ENCODE measurements around the gene DOK5.
A peak's percentile ranks its signal among the peaks of the same experiment; 100 is the strongest.

Gene DOK5

DNA sequence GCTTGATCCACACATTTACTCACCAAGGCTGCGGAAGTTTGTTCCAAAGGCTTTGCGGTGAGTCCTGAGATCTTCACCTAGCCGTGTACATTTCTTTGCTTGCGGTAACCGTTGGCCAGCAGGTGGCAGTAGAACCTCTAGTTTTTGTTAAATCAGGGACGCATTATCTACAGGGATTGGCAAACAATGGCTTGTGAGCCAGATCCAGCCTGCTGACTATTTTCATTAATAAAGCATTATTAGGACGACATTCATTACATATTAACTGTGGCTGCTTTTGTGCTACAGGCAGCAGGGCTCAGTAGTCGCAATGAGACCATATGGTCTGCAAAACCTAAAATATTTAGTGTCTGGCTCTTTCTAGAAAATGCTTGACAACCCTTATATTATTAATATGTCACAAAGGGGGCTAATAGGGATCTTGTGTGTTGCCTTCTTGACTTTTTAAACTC is 174.1 kb downstream of the DOK5 start:
- no peak overlapping the region for H2AFZ ChIP-seq (ENCODE audit: low read length)
- H3K9me2 ChIP-seq (replicated peaks; ENCODE audit: low read depth, low read length) = no peaks in the 10 kb centered on the region

DNA sequence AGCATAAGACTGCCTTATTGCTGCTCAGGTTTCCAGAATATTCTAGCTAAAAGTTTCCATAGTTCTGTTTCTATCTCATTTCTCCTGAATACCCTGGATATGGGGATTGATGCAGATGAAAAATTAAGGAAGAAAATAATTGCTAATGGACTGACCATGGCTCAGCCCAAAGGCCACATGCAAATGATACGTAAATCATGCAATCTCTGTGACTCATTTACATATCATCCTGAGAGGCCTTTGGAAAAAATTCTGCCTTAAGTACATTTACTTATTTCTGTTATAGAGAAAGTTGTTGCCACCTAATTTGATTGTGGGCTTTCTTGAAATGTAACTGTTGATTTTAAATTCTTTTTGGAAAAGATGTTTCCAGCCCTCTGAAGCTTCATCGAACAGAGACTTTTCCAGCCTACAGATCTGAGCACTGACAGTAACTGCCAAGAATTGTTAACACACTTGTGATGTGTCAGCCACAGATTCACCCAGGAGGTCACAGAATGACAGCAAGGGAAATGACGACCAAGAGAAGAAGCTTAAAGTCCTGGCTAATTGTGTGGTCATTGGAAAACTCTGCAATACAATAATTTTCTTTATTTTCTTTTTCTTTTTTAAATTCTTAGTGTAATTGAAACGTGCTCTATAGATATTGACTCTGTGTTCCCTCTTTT is 174.8 kb downstream of the DOK5 start:
- H3K36me3 ChIP-seq (ENCODE audit: insufficient read depth, low read length) = no peaks in the 10 kb centered on the region
- H3K4me2 ChIP-seq (ENCODE audit: low read depth, low read length, poor library complexity, severe bottlenecking) = no peak overlapping the region
- H3K79me2 ChIP-seq (ENCODE audit: insufficient read depth, low read length) = no peaks in the 10 kb centered on the region
- TF ChIP-seq, protein P1, sequence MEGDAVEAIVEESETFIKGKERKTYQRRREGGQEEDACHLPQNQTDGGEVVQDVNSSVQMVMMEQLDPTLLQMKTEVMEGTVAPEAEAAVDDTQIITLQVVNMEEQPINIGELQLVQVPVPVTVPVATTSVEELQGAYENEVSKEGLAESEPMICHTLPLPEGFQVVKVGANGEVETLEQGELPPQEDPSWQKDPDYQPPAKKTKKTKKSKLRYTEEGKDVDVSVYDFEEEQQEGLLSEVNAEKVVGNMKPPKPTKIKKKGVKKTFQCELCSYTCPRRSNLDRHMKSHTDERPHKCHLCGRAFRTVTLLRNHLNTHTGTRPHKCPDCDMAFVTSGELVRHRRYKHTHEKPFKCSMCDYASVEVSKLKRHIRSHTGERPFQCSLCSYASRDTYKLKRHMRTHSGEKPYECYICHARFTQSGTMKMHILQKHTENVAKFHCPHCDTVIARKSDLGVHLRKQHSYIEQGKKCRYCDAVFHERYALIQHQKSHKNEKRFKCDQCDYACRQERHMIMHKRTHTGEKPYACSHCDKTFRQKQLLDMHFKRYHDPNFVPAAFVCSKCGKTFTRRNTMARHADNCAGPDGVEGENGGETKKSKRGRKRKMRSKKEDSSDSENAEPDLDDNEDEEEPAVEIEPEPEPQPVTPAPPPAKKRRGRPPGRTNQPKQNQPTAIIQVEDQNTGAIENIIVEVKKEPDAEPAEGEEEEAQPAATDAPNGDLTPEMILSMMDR (conservative IDR thresholded peaks at IDR 0.05; ENCODE audit: low read length) = no peak
- no peak for TF ChIP-seq EZH2phosphoT487 (IDR thresholded peaks at IDR 0.05; ENCODE audit: borderline replicate concordance)
- no peak overlapping the region for H3K4me3 ChIP-seq (ENCODE audit: low read length, poor library complexity, severe bottlenecking)
- H3K27me3 ChIP-seq (ENCODE audit: insufficient read depth, low read length, poor library complexity, severe bottlenecking) = no peaks in the 10 kb centered on the region
- no peaks in the 10 kb centered on the region for H3F3A ChIP-seq (ENCODE audit: low read depth)
- no peaks in the 10 kb centered on the region for H3K4me1 ChIP-seq (ENCODE audit: insufficient read depth, low read length, poor library complexity, severe bottlenecking)
- no peaks in the 10 kb centered on the region for H4K20me1 ChIP-seq (ENCODE audit: insufficient read depth, low read length, poor library complexity, severe bottlenecking)
- H3K9me3 ChIP-seq (ENCODE audit: insufficient read depth, low read depth, low read length) = no peaks in the 10 kb centered on the region
- H3K9me2 ChIP-seq (replicated peaks; ENCODE audit: low read depth, low read length) = no peaks in the 10 kb centered on the region
- H2AFZ ChIP-seq (ENCODE audit: low read length) = no peak overlapping the region
- H3K9ac ChIP-seq (ENCODE audit: low read depth, low read length, poor library complexity, severe bottlenecking) = no peak overlapping the region

More for the DNA sequence above, 174.1 kb downstream of the DOK5 start:
- H3K27me3 ChIP-seq (ENCODE audit: insufficient read depth, low read length, poor library complexity, severe bottlenecking) = no peaks in the 10 kb centered on the region
- no peak overlapping the region for H3K9ac ChIP-seq (ENCODE audit: low read depth, low read length, poor library complexity, severe bottlenecking)
- H3K4me3 ChIP-seq (ENCODE audit: low read length, poor library complexity, severe bottlenecking) = no peak overlapping the region
- no peaks in the 10 kb centered on the region for H3K36me3 ChIP-seq (ENCODE audit: insufficient read depth, low read length)
- H3F3A ChIP-seq (ENCODE audit: low read depth) = no peaks in the 10 kb centered on the region
- H3K9me3 ChIP-seq (ENCODE audit: insufficient read depth, low read depth, low read length) = no peaks in the 10 kb centered on the region
- H3K4me2 ChIP-seq (ENCODE audit: low read depth, low read length, poor library complexity, severe bottlenecking) = no peak overlapping the region
- no peaks in the 10 kb centered on the region for H3K4me1 ChIP-seq (ENCODE audit: insufficient read depth, low read length, poor library complexity, severe bottlenecking)
- no peaks in the 10 kb centered on the region for H3K79me2 ChIP-seq (ENCODE audit: insufficient read depth, low read length)
- no peak for TF ChIP-seq EZH2phosphoT487 (IDR thresholded peaks at IDR 0.05; ENCODE audit: borderline replicate concordance)
- TF ChIP-seq, protein P1 (conservative IDR thresholded peaks at IDR 0.05; ENCODE audit: low read length) = peak; percentile 81
- no peaks in the 10 kb centered on the region for H4K20me1 ChIP-seq (ENCODE audit: insufficient read depth, low read length, poor library complexity, severe bottlenecking)

DNA sequence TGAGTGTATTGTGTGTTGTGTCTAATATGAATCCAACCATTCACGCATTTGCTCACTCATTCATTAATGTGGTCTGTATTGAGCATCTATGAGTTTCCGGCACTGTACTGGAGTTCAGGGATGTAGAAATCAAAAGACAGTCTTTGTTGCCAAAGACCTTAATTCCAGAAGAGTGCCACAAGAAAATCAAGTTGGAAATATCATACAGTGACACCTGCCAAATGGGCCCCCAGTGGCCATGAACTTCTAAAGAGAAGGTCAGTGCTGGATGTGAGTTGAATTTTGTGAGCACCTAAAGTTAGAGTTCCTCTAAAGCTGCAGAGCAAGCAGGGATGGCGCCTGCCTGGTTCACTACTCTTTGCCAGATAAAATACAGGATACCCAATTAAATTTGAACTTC is 175.9 kb downstream of the DOK5 start:
- H3F3A ChIP-seq (ENCODE audit: low read depth) = no peaks in the 10 kb centered on the region
- TF ChIP-seq, protein P1 (conservative IDR thresholded peaks at IDR 0.05; ENCODE audit: low read length) = no peak
- no peak for TF ChIP-seq EZH2phosphoT487 (IDR thresholded peaks at IDR 0.05; ENCODE audit: borderline replicate concordance)
- no peak overlapping the region for H3K9ac ChIP-seq (ENCODE audit: low read depth, low read length, poor library complexity, severe bottlenecking)
- H3K9me3 ChIP-seq (ENCODE audit: insufficient read depth, low read depth, low read length) = no peaks in the 10 kb centered on the region
- H3K9me2 ChIP-seq (replicated peaks; ENCODE audit: low read depth, low read length) = no peaks in the 10 kb centered on the region
- no peaks in the 10 kb centered on the region for H3K36me3 ChIP-seq (ENCODE audit: insufficient read depth, low read length)
- H3K4me2 ChIP-seq (ENCODE audit: low read depth, low read length, poor library complexity, severe bottlenecking) = no peak overlapping the region
- no peaks in the 10 kb centered on the region for H4K20me1 ChIP-seq (ENCODE audit: insufficient read depth, low read length, poor library complexity, severe bottlenecking)
- H3K27me3 ChIP-seq (ENCODE audit: insufficient read depth, low read length, poor library complexity, severe bottlenecking) = no peaks in the 10 kb centered on the region
- H3K79me2 ChIP-seq (ENCODE audit: insufficient read depth, low read length) = no peaks in the 10 kb centered on the region
- H3K4me1 ChIP-seq (ENCODE audit: insufficient read depth, low read length, poor library complexity, severe bottlenecking) = no peaks in the 10 kb centered on the region
- no peak overlapping the region for H3K4me3 ChIP-seq (ENCODE audit: low read length, poor library complexity, severe bottlenecking)
- no peak overlapping the region for H2AFZ ChIP-seq (ENCODE audit: low read length)

Measured in Loucy (cell line).